Spinal cord (tissue), 10 donors: ENCODE results near the gene BBS2. TPM values are rescaled to one million over a fixed set of nuclear protein-coding genes. Genes with fewer than 3 reads are reported as not detected.

Source experiments
- DNase-seq, 6 donors: peaks; one replicate each; pipeline versions ENCODE4 v3.0.0 to v3.0.0-alpha.2; 2013 to 2015; ENCODE audit warnings: low spot score in 6 of 6, low read depth in 4 of 6
- H3K27ac ChIP-seq: one replicate; pipeline ENCODE4 v1.5.1; 2013; ENCODE audit warnings: low read depth, low read length, control low read depth
- H3K27me3 ChIP-seq: one replicate; pipeline ENCODE4 v1.6.1; 2013; ENCODE audit warnings: low read length; ENCODE audit not compliant: control insufficient read depth, insufficient read depth
- H3K36me3 ChIP-seq: one replicate; pipeline ENCODE4 v1.6.1; 2013; ENCODE audit warnings: low read length; ENCODE audit not compliant: control insufficient read depth, insufficient read depth
- H3K4me1 ChIP-seq: one replicate; pipeline ENCODE4 v1.6.1; 2013; ENCODE audit warnings: low read length; ENCODE audit not compliant: control insufficient read depth, insufficient read depth
- H3K4me3 ChIP-seq: one replicate; pipeline ENCODE4 v1.5.1; 2013; ENCODE audit warnings: low read depth, low read length, control low read depth
- H3K9me3 ChIP-seq: one replicate; pipeline ENCODE4 v1.6.1; 2013; ENCODE audit warnings: low read length; ENCODE audit not compliant: control insufficient read depth, insufficient read depth
- WGBS: methylation state at CpG from one replicate; pipeline ENCODE4 v1.1.5; 2013; ENCODE audit warnings: missing lambda C conversion rate; ENCODE audit not compliant: insufficient coverage; 5-methylcytosine and 5-hydroxymethylcytosine counted together
- polyA plus RNA-seq, 2 donors: library from polyadenylated mRNA; unstranded; fragments of 120-200 nt; gene quantifications; one replicate each; pipeline ENCODE4 v1.2.1, GENCODE V29; 2013; ENCODE audit not compliant: insufficient read length in 2 of 2
- total RNA-seq, 2 donors: library from RNA; depleted of rRNA in 1 of 2; stranded (reverse); fragments of 120-200 nt in 1 of 2; fragments of >200 nt in 1 of 2; gene quantifications; one replicate each; pipeline versions ENCODE4 v1.2.3 to v1.2.4, GENCODE V29; 2013 to 2014
- donor health status: healthy.

The BBS2 gene
- total and polyA plus RNA-seq, 4 donors = 94.8 to 132 (median 114) TPM

GRCh38 chr16:56549744-56550385 is 30.0 kb upstream of the BBS2 start:
- H3K4me3 ChIP-seq = no peak overlapping the region
- H3K4me1 ChIP-seq = peaks cover 51% of the 10 kb centered on the region
- no peaks in the 10 kb centered on the region for H3K27me3 ChIP-seq
- no peak overlapping the region for H3K27ac ChIP-seq
- H3K36me3 ChIP-seq = no peaks in the 10 kb centered on the region
- no peak for DNase-seq
- 96% methylated on average over 3 of the region's 5 CpGs for WGBS
- H3K9me3 ChIP-seq = no peaks in the 10 kb centered on the region

- Histone ChIP-seq H3K9me3 (no peaks in the 10 kb centered on the region), H3K4me3 (no peak overlapping the region), H3K27ac (peak overlapping the region; percentile 96), H3K4me1 (peaks cover 51% of the 10 kb centered on the region), H3K27me3 (no peaks in the 10 kb centered on the region), H3K36me3 (no peaks in the 10 kb centered on the region)
- peak in 1 of 6 donors; percentile 61 for DNase-seq
Observed at GRCh38 chr16:56549161-56549560, 29.3 kb upstream of the BBS2 start.

GRCh38 chr16:56547949-56548567 is 28.2 kb upstream of the BBS2 start:
- peaks cover 48% of the 10 kb centered on the region for H3K4me1 ChIP-seq

GRCh38 chr16:56547120-56547948 is 27.5 kb upstream of the BBS2 start:
- peaks cover 40% of the 10 kb centered on the region for H3K4me1 ChIP-seq
- H3K9me3 ChIP-seq = no peaks in the 10 kb centered on the region
- no peaks in the 10 kb centered on the region for H3K36me3 ChIP-seq
- H3K27ac ChIP-seq = peak overlapping the region; percentile 96
- H3K27me3 ChIP-seq = no peaks in the 10 kb centered on the region
- H3K4me3 ChIP-seq = no peak overlapping the region
- peak; percentile 60 to 93 (median 73) for DNase-seq
- WGBS = 14% methylated on average over 11 of the region's 12 CpGs

More at GRCh38 chr16:56547949-56548567, 28.2 kb upstream of the BBS2 start:
- 67% methylated on average over 1 of the region's 4 CpGs for WGBS
- Histone ChIP-seq H3K4me3 (no peak overlapping the region), H3K9me3 (no peaks in the 10 kb centered on the region), H3K36me3 (no peaks in the 10 kb centered on the region), H3K27ac (peak overlapping the region; percentile 96), H3K27me3 (no peaks in the 10 kb centered on the region)
- peak in 1 of 6 donors; percentile 34 for DNase-seq

GRCh38 chr16:56542039-56542438 is 22.2 kb upstream of the BBS2 start:
- Histone ChIP-seq H3K9me3 (no peaks in the 10 kb centered on the region), H3K27ac (no peak overlapping the region), H3K4me3 (no peak overlapping the region), H3K36me3 (no peaks in the 10 kb centered on the region), H3K27me3 (no peaks in the 10 kb centered on the region), H3K4me1 (peaks cover 16% of the 10 kb centered on the region)
- DNase-seq = no peak
- WGBS = no CpG with 5 or more reads among the region's 2 CpGs

- Histone ChIP-seq H3K9me3 (no peaks in the 10 kb centered on the region), H3K4me3 (no peak overlapping the region), H3K27me3 (no peaks in the 10 kb centered on the region), H3K36me3 (no peaks in the 10 kb centered on the region), H3K4me1 (peaks cover 4% of the 10 kb centered on the region), H3K27ac (no peak overlapping the region)
- WGBS = 50% methylated on average over 1 of the region's 4 CpGs
- DNase-seq = peak in 1 of 6 donors; percentile 67
Observed at GRCh38 chr16:56539656-56540055, 19.8 kb upstream of the BBS2 start.

GRCh38 chr16:56538331-56538730 is 18.5 kb upstream of the BBS2 start:
- no CpG with 5 or more reads among the region's 7 CpGs for WGBS
- H3K36me3 ChIP-seq = no peaks in the 10 kb centered on the region
- H3K27ac ChIP-seq = no peak overlapping the region
- H3K9me3 ChIP-seq = no peaks in the 10 kb centered on the region
- H3K4me1 ChIP-seq = peaks cover 4% of the 10 kb centered on the region
- no peaks in the 10 kb centered on the region for H3K27me3 ChIP-seq
- H3K4me3 ChIP-seq = no peak overlapping the region
- no peak for DNase-seq

GRCh38 chr16:56534847-56535383 is 15.1 kb upstream of the BBS2 start:
- H3K36me3 ChIP-seq = no peaks in the 10 kb centered on the region
- H3K9me3 ChIP-seq = no peaks in the 10 kb centered on the region
- no peak for DNase-seq
- H3K4me1 ChIP-seq = peaks cover 4% of the 10 kb centered on the region
- no peak overlapping the region for H3K4me3 ChIP-seq
- H3K27ac ChIP-seq = no peak overlapping the region
- WGBS = 96% methylated on average over 7 of the region's 8 CpGs
- no peaks in the 10 kb centered on the region for H3K27me3 ChIP-seq

- Histone ChIP-seq H3K27ac (no peak overlapping the region), H3K4me3 (no peak overlapping the region), H3K4me1 (no peaks in the 10 kb centered on the region), H3K27me3 (no peaks in the 10 kb centered on the region), H3K9me3 (no peaks in the 10 kb centered on the region), H3K36me3 (no peaks in the 10 kb centered on the region)
- WGBS = 77% methylated on average over 4 of the region's 4 CpGs
- no peak for DNase-seq
Observed at GRCh38 chr16:56532714-56533113, 12.9 kb upstream of the BBS2 start.
